Upper lobe of left lung (tissue), 4 donors: ENCODE measurements around the gene ANO6.

Experiments used
- POLR2A ChIP-seq, 4 donors: fragments of 450-650 bp; IDR thresholded peaks; one replicate each; pipeline ENCODE4 v1.5.1; 2016 to 2017; ENCODE audit warnings: antibody characterized with exemption in 4 of 4, mild to moderate bottlenecking in 2 of 4
- POLR2AphosphoS5 ChIP-seq, 2 donors: sonication (generic); formaldehyde crosslinking; IDR thresholded peaks; one replicate each; pipeline ENCODE4 v1.5.1; 2017; ENCODE audit warnings: antibody characterized with exemption in 2 of 2
- TF ChIP-seq, protein P1 (sequence below), 6 experiments: fragments of 450-650 bp in 4 of 6; fragments of 200-600 bp in 2 of 6; sonication (generic) in 2 of 6; IDR thresholded peaks; one replicate each; pipeline ENCODE4 v1.5.1; 2016 to 2019; ENCODE audit warnings: antibody characterized with exemption in 6 of 6

- TF ChIP-seq, protein P1, sequence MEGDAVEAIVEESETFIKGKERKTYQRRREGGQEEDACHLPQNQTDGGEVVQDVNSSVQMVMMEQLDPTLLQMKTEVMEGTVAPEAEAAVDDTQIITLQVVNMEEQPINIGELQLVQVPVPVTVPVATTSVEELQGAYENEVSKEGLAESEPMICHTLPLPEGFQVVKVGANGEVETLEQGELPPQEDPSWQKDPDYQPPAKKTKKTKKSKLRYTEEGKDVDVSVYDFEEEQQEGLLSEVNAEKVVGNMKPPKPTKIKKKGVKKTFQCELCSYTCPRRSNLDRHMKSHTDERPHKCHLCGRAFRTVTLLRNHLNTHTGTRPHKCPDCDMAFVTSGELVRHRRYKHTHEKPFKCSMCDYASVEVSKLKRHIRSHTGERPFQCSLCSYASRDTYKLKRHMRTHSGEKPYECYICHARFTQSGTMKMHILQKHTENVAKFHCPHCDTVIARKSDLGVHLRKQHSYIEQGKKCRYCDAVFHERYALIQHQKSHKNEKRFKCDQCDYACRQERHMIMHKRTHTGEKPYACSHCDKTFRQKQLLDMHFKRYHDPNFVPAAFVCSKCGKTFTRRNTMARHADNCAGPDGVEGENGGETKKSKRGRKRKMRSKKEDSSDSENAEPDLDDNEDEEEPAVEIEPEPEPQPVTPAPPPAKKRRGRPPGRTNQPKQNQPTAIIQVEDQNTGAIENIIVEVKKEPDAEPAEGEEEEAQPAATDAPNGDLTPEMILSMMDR (IDR thresholded peaks at IDR 0.05): peak in 5 of 6 experiments; percentile 18 to 56 (median 35)
- TF ChIP-seq POLR2AphosphoS5 (IDR thresholded peaks at IDR 0.05) (no peak), POLR2A (IDR thresholded peaks at IDR 0.05) (no peak)
These were observed 172.7 kb downstream of the ANO6 start for GRCh38 chr12:45388545-45388944.
